DOHH2 (cell line): ENCODE data around the gene OR8I2.

Experiments
- CTCF ChIP-seq: fragments of 200-600 bp; sonication (generic); IDR thresholded peaks from one replicate; pipeline ENCODE4 v1.5.1; 2014; ENCODE audit warnings: antibody characterized with exemption, mild to moderate bottlenecking, low read depth, low read length; ENCODE audit not compliant: poor library complexity, severe bottlenecking
- EZH2phosphoT487 ChIP-seq: fragments of 200-600 bp; sonication (generic); IDR thresholded peaks from 2 replicates; pipeline ENCODE4 v1.6.1; 2017; ENCODE audit warnings: borderline replicate concordance, mild to moderate bottlenecking, antibody characterized with exemption, low read length, moderate library complexity, mixed read lengths

GRCh38 chr11:56048480-56048879 lies 44.6 kb upstream of the OR8I2 start:
- TF ChIP-seq CTCF, result no peak
- no peak for TF ChIP-seq EZH2phosphoT487
